H9 (cell line): ENCODE results near the gene TMEM236. TPM values are rescaled to one million over a fixed set of nuclear protein-coding genes. Genes with fewer than 3 reads are reported as not detected.
"Not testable (repeated sequence)": the region's sequence is repeated elsewhere in the genome, so short reads cannot be mapped to it uniquely, and the experiment has no call there.

Experiments
- DNase-seq: peaks from one replicate; pipeline ENCODE4 v3.0.0-alpha.2; 2017
- H2AFZ ChIP-seq: one replicate; pipeline ENCODE4 v1.6.1; 2013; ENCODE audit warnings: mild to moderate bottlenecking, low read length, control low read depth, moderate library complexity
- H2AK5ac ChIP-seq: 2 replicates; pipeline ENCODE4 v1.6.1; 2013; ENCODE audit warnings: low read length, control low read depth, mixed read lengths; ENCODE audit not compliant: insufficient read length
- H2BK120ac ChIP-seq: one replicate; pipeline ENCODE4 v1.6.1; 2013; ENCODE audit warnings: low read depth, mild to moderate bottlenecking, low read length, control low read depth, inconsistent platforms; ENCODE audit not compliant: poor library complexity, severe bottlenecking
- H2BK12ac ChIP-seq: 2 replicates; pipeline ENCODE4 v1.6.1; 2013; ENCODE audit warnings: low read length, control low read depth, mixed read lengths, low read depth; ENCODE audit not compliant: insufficient read length
- H2BK15ac ChIP-seq: 2 replicates; pipeline ENCODE4 v1.6.1; 2013; ENCODE audit warnings: low read depth, low read length, control low read depth
- H2BK20ac ChIP-seq: one replicate; pipeline ENCODE4 v1.6.1; 2013; ENCODE audit warnings: low read depth, mild to moderate bottlenecking, low read length, control low read depth, inconsistent platforms; ENCODE audit not compliant: poor library complexity, severe bottlenecking
- H2BK5ac ChIP-seq: 2 replicates; pipeline ENCODE4 v1.6.1; 2013; ENCODE audit warnings: low read length, control low read depth, mixed read lengths; ENCODE audit not compliant: insufficient read length
- H3K14ac ChIP-seq: 2 replicates; pipeline ENCODE4 v1.6.1; 2013; ENCODE audit warnings: low read length, control low read depth; ENCODE audit not compliant: insufficient read depth
- H3K18ac ChIP-seq: 2 replicates; pipeline ENCODE4 v1.6.1; 2013; ENCODE audit warnings: low read depth, mild to moderate bottlenecking, mixed read lengths, low read length, control low read depth; ENCODE audit not compliant: insufficient read length
- H3K23ac ChIP-seq: 2 replicates; pipeline ENCODE4 v1.6.1; 2013; ENCODE audit warnings: low read length, control low read depth, mixed read lengths, low read depth; ENCODE audit not compliant: insufficient read length
- H3K23me2 ChIP-seq: 2 replicates; pipeline ENCODE4 v1.6.1; 2013; ENCODE audit warnings: low read depth, mild to moderate bottlenecking, mixed read lengths, low read length, control low read depth; ENCODE audit not compliant: insufficient read length, poor library complexity, severe bottlenecking
- H3K27ac ChIP-seq: 2 replicates; pipeline ENCODE4 v1.5.1; 2013; ENCODE audit warnings: low read length, control low read depth, mixed read lengths, low read depth; ENCODE audit not compliant: insufficient read length
- H3K27me3 ChIP-seq: 2 replicates; pipeline ENCODE4 v1.6.1; 2013; ENCODE audit warnings: low read length, control low read depth, inconsistent platforms; ENCODE audit not compliant: insufficient read depth
- H3K4ac ChIP-seq: 2 replicates; pipeline ENCODE4 v1.6.1; 2013; ENCODE audit warnings: low read depth, mild to moderate bottlenecking, control low read depth, inconsistent platforms, low read length, moderate library complexity
- H3K4me1 ChIP-seq: 2 replicates; pipeline ENCODE4 v1.6.1; 2013; ENCODE audit warnings: low read length, control low read depth, inconsistent platforms; ENCODE audit not compliant: insufficient read depth
- H3K4me2 ChIP-seq: 2 replicates; pipeline ENCODE4 v1.6.1; 2013; ENCODE audit warnings: low read length, control low read depth, mixed read lengths; ENCODE audit not compliant: insufficient read length, insufficient read depth
- H3K56ac ChIP-seq: 2 replicates; pipeline ENCODE4 v1.6.1; 2013; ENCODE audit warnings: low read depth, mild to moderate bottlenecking, mixed read lengths, low read length, control low read depth; ENCODE audit not compliant: insufficient read length
- H3K79me1 ChIP-seq: 2 replicates; pipeline ENCODE4 v1.6.1; 2013; ENCODE audit warnings: low read depth, mild to moderate bottlenecking, moderate library complexity, low read length, control low read depth, inconsistent platforms; ENCODE audit not compliant: insufficient read depth, poor library complexity, severe bottlenecking
- H3K79me2 ChIP-seq: 2 replicates; pipeline ENCODE4 v1.6.1; 2013; ENCODE audit warnings: low read length, control low read depth, inconsistent platforms; ENCODE audit not compliant: insufficient read depth
- H3K9ac ChIP-seq: 2 replicates; pipeline ENCODE4 v1.6.1; 2013; ENCODE audit warnings: low read length, control low read depth, mixed read lengths; ENCODE audit not compliant: insufficient read length; ENCODE audit errors: extremely low read depth
- H3K9me3 ChIP-seq: one replicate; pipeline ENCODE4 v1.6.1; 2013; ENCODE audit warnings: low read depth, low read length, inconsistent platforms; ENCODE audit not compliant: control insufficient read depth
- H3T11ph ChIP-seq: one replicate; pipeline ENCODE4 v1.6.1; 2013; ENCODE audit warnings: mild to moderate bottlenecking, low read length, control low read depth, inconsistent platforms
- H4K20me1 ChIP-seq: one replicate; pipeline ENCODE4 v1.6.1; 2013; ENCODE audit not compliant: control insufficient read depth, insufficient read length, insufficient read depth
- H4K5ac ChIP-seq: 2 replicates; pipeline ENCODE4 v1.6.1; 2013; ENCODE audit warnings: low read depth, mild to moderate bottlenecking, mixed read lengths, low read length, control low read depth; ENCODE audit not compliant: insufficient read length
- H4K8ac ChIP-seq: replicated peaks from 2 replicates; pipeline ENCODE4 v1.6.1; 2013; ENCODE audit warnings: low read length, control low read depth, mixed read lengths, low read depth; ENCODE audit not compliant: insufficient read length
- H4K91ac ChIP-seq: 2 replicates; pipeline ENCODE4 v1.6.1; 2013; ENCODE audit warnings: low read depth, mild to moderate bottlenecking, moderate library complexity, mixed read lengths, low read length, control low read depth; ENCODE audit not compliant: insufficient read length
- H3K27ac Mint-ChIP-seq, 3 experiments: 2 replicates in 2 of 3; 3 replicates in 1 of 3; pipeline ENCODE4 v1.8.0; 2020 to 2021; ENCODE audit warnings: mixed read lengths in 3 of 3, mild to moderate bottlenecking in 1 of 3, moderate library complexity in 1 of 3
- H3K27me3 Mint-ChIP-seq: 2 replicates; pipeline ENCODE4 v1.8.0; 2021; ENCODE audit warnings: low read depth, mild to moderate bottlenecking, moderate library complexity, mixed read lengths
- H3K36me3 Mint-ChIP-seq, 3 experiments: 2 replicates in 2 of 3; 3 replicates in 1 of 3; pipeline ENCODE4 v1.8.0; 2020 to 2021; ENCODE audit warnings: low read depth in 3 of 3, mixed read lengths in 3 of 3; ENCODE audit not compliant: insufficient read depth in 1 of 3
- H3K4me1 Mint-ChIP-seq, 2 experiments: 2 replicates each; pipeline ENCODE4 v1.8.0; 2020; ENCODE audit warnings: mixed read lengths in 2 of 2
- H3K4me3 Mint-ChIP-seq, 2 experiments: 2 replicates in 1 of 2; 3 replicates in 1 of 2; pipeline ENCODE4 v1.8.0; 2020 to 2021; ENCODE audit warnings: mild to moderate bottlenecking in 2 of 2, mixed read lengths in 2 of 2, moderate library complexity in 1 of 2
- H3K9me3 Mint-ChIP-seq, 2 experiments: 2 replicates in 1 of 2; 3 replicates in 1 of 2; pipeline ENCODE4 v1.8.0; 2020; ENCODE audit warnings: mild to moderate bottlenecking in 2 of 2, mixed read lengths in 2 of 2, moderate library complexity in 1 of 2
- CTCF ChIP-seq: fragments of 200-600 bp; sonication (generic); conservative IDR thresholded peaks from 3 replicates; pipeline ENCODE4 v1.8.0; 2021; ENCODE audit warnings: antibody characterized with exemption, mild to moderate bottlenecking
- WGBS: extraction: QIAGEN DNeasy Blood & Tissue Kit; methylation state at CpG from one replicate; pipeline ENCODE4 v1.1.7; 2013; ENCODE audit warnings: missing lambda C conversion rate, low lambda C conversion rate, mixed read lengths; ENCODE audit not compliant: insufficient read length; ENCODE audit errors: extremely low coverage; 5-methylcytosine and 5-hydroxymethylcytosine counted together
- total RNA-seq: library from RNA; stranded (reverse); gene quantifications from 2 replicates; pipeline ENCODE4 v1.2.1, GENCODE V29; 2021

Gene TMEM236
- total RNA-seq, 1 experiment from 2014 or later: not detected

- Histone ChIP-seq H3K18ac (no peak overlapping the region), H2AFZ (no peak overlapping the region)
- WGBS: no CpG with 5 or more reads among the region's 4 CpGs
Observed at GRCh38 chr10:17716161-17716560, 35.8 kb upstream of the TMEM236 start.

GRCh38 chr10:17722317-17723014 is 29.5 kb upstream of the TMEM236 start:
- H3K9me3 ChIP-seq, H3K4me2 ChIP-seq, H2AFZ ChIP-seq, H3K79me2 ChIP-seq, H4K20me1 ChIP-seq, H3K9ac ChIP-seq, H3K56ac ChIP-seq, H3K4ac ChIP-seq, H2BK120ac ChIP-seq, H3K27ac Mint-ChIP-seq, H3K79me1 ChIP-seq, H4K5ac ChIP-seq, H3K4me1 ChIP-seq, H2BK20ac ChIP-seq, H3K27me3 ChIP-seq, H2AK5ac ChIP-seq, H3K14ac ChIP-seq, H3K23ac ChIP-seq, H3K18ac ChIP-seq, H4K91ac ChIP-seq, DNase-seq, H4K8ac ChIP-seq, H3K27ac ChIP-seq, H3K23me2 ChIP-seq, H2BK12ac ChIP-seq, H3K4me1 Mint-ChIP-seq, H3T11ph ChIP-seq, H2BK5ac ChIP-seq, H2BK15ac ChIP-seq, H3K4me3 Mint-ChIP-seq, H3K27me3 Mint-ChIP-seq: not testable (repeated sequence)
- peaks cover 26 to 38% (median 34%) of the 10 kb centered on the region in 3 experiments for H3K36me3 Mint-ChIP-seq
- peaks cover 15 to 17% of the 10 kb centered on the region in 2 experiments for H3K9me3 Mint-ChIP-seq
- no CpG with 5 or more reads among the region's 25 CpGs for WGBS

More at GRCh38 chr10:17716161-17716560, 35.8 kb upstream of the TMEM236 start:
- Histone ChIP-seq H3K23me2 (no peaks in the 10 kb centered on the region), H3K9me3 (no peaks in the 10 kb centered on the region), H3K9ac (no peak overlapping the region), H3K4ac (no peak overlapping the region), H3T11ph (no peak overlapping the region), H3K4me1 (no peaks in the 10 kb centered on the region), H3K79me1 (no peaks in the 10 kb centered on the region), H3K27ac (no peak overlapping the region), H3K27me3 (no peaks in the 10 kb centered on the region), H2AK5ac (no peak overlapping the region), H2BK120ac (no peak overlapping the region), H4K5ac (no peak overlapping the region), H3K56ac (no peak overlapping the region), H2BK20ac (no peak overlapping the region), H2BK12ac (no peak overlapping the region), H3K4me2 (no peak overlapping the region), H3K14ac (no peak overlapping the region), H2BK15ac (no peak overlapping the region), H4K20me1 (no peaks in the 10 kb centered on the region), H3K79me2 (no peaks in the 10 kb centered on the region), H4K91ac (no peak overlapping the region), H4K8ac (no peak overlapping the region), H2BK5ac (no peak overlapping the region), H3K23ac (no peak overlapping the region)
- Mint-ChIP-seq H3K27me3 (no peaks in the 10 kb centered on the region), H3K36me3 (peaks cover 34 to 56% (median 53%) of the 10 kb centered on the region in 3 experiments), H3K4me3 (no peak overlapping the region), H3K27ac (no peak overlapping the region), H3K4me1 (peaks cover 6 to 7% of the 10 kb centered on the region in 2 experiments; a peak in 3 of 4 replicates), H3K9me3 (peaks cover 0 to 4% of the 10 kb centered on the region in 2 experiments; a peak in 2 of 5 replicates)
- TF ChIP-seq CTCF: no peak
- no peak for DNase-seq
